SK-N-DZ (cell line): ENCODE results near the gene LRRFIP2.

Experiments used
- DNase-seq: peaks from one replicate; pipeline ENCODE4 v3.0.0-alpha.2; 2015; ENCODE audit warnings: low spot score
- small RNA-seq, 2 experiments: library from RNA; depleted of rRNA; stranded (forward); fragments of <200 nt; gene quantifications; one replicate each; pipeline ENCODE3, GENCODE V24; 2014

LRRFIP2 gene

GRCh38 chr3:37025561-37026335, 148.6 kb downstream of the LRRFIP2 start:
- DNase-seq: no peak

GRCh38 chr3:37024820-37025405, 149.5 kb downstream of the LRRFIP2 start:
- DNase-seq: no peak

DNA sequence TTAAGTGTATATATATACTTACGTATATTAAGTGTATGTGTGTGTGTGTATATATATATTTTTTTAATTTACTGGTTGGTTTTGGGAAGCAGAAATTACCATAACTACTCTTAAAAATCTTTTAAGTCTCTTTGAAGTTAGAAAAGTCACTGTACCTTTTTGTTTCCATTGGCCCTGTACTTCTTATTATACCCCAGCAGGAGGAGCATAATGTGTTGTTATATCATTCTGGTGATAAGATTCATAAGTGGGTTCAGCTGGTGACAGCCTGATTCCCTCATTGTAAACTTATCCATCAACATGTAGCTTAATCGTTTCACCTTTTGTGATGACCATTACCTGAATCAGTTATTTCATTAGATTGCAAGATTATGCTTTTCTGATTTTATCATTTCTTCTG, 150.3 kb downstream of the LRRFIP2 start:
- DNase-seq: no peak

DNA sequence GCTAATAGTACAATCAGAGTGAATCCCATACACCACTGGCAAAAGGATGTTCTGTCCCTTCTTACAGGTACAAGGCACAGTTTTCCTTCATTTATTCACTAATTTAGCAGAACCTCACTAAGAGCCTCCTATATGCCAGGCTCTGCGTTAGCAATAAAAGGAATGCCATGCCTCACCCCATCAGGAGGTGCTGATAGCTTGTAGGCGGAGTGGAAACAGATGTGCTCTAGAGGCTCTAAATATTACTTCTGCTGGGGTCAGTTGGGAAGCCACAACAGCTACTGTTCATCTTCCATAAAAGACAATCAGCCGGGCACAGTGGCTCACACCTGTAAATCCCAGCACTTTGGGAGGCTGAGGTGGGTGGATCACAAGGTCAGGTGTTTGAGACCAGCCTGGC, 156.7 kb downstream of the LRRFIP2 start:
- no peak for DNase-seq

- DNase-seq: no peak
These were observed 157.5 kb downstream of the LRRFIP2 start for GRCh38 chr3:37016903-37017302.

GRCh38 chr3:37015642-37016041, 158.7 kb downstream of the LRRFIP2 start:
- DNase-seq: no peak

DNA sequence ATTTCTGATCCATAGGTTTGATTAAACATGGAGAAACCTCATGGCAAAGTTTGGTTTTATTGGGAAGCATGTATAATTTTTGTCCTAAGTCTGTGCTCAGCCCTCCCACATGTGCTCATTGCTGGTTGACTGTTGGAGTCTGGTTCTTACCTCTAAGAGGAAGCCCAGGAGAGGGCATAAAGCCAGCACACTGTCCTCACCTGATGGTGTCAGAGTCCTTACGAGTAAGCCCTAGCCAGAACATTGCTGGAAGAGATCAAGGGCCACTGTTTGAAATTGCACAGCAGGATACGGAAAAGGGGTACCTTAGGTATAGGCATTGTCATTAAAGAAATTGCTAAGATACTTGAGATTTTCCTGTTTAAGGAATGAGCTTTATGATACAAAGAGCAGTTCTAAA, 159.8 kb downstream of the LRRFIP2 start:
- no peak for DNase-seq

Small RNAs within 50 kb of the gene (small RNA-seq; reads per million reads assigned to genes)
- gene RF00019: 0 reads per million in 2 experiments
- gene RNU6-1301P: 0 reads per million in 2 experiments
